K562 (cell line): ENCODE measurements around the gene SPATA16.

ENCODE experiments used
- CREB1 ChIP-seq, 2 experiments: sonication (generic) in 1 of 2; formaldehyde crosslinking in 1 of 2; IDR thresholded peaks; 2 replicates each; pipeline versions ENCODE4 v1.6.1 to v1.8.0; 2012 to 2022; ENCODE audit warnings: inconsistent platforms in 1 of 2, mild to moderate bottlenecking in 1 of 2, missing genetic modification reagents in 1 of 2, moderate library complexity in 1 of 2
- FOXP4 ChIP-seq: sonication (generic); formaldehyde crosslinking; IDR thresholded peaks from 2 replicates; pipeline ENCODE4 v1.8.0; 2022; ENCODE audit warnings: mild to moderate bottlenecking, missing genetic modification reagents, borderline replicate concordance
- MTF1 ChIP-seq: fragments of 250-450 bp; sonication (Bioruptor Pico); IDR thresholded peaks from 2 replicates; pipeline ENCODE4 v1.9.0; 2021; ENCODE audit warnings: moderate library complexity, mild to moderate bottlenecking, inconsistent platforms, borderline replicate concordance
- ZC3H4 ChIP-seq: sonication (generic); formaldehyde crosslinking; IDR thresholded peaks from 2 replicates; pipeline ENCODE4 v1.9.0; 2021; ENCODE audit warnings: missing genetic modification reagents, borderline replicate concordance
- ZNF551 ChIP-seq: fragments of 250-450 bp; sonication (Bioruptor Pico); IDR thresholded peaks from 2 replicates; pipeline ENCODE4 v1.5.0; 2021; ENCODE audit warnings: mild to moderate bottlenecking, moderate library complexity

- TF ChIP-seq ZNF551 (CRISPR knock-in tag) (no peak), ZC3H4 (CRISPR knock-in tag) (no peak), CREB1 (IDR thresholded peaks at IDR 0.05) (no peak), CREB1 (CRISPR knock-in tag; IDR thresholded peaks at IDR 0.05) (no peak), FOXP4 (CRISPR knock-in tag) (no peak), MTF1 (CRISPR knock-in tag) (no peak)
These were observed 110.8 kb downstream of the SPATA16 start for GRCh38 chr3:173030273-173030672.
